ENCODE data around the gene RFX2. TPM values are rescaled to one million over a fixed set of nuclear protein-coding genes. Genes with fewer than 3 reads are reported as not detected.
A peak's percentile ranks its signal among the peaks of the same experiment; 100 is the strongest.

Gene RFX2
- total RNA-seq, 1 donor from 2014 or later = 4.2 TPM

DNA sequence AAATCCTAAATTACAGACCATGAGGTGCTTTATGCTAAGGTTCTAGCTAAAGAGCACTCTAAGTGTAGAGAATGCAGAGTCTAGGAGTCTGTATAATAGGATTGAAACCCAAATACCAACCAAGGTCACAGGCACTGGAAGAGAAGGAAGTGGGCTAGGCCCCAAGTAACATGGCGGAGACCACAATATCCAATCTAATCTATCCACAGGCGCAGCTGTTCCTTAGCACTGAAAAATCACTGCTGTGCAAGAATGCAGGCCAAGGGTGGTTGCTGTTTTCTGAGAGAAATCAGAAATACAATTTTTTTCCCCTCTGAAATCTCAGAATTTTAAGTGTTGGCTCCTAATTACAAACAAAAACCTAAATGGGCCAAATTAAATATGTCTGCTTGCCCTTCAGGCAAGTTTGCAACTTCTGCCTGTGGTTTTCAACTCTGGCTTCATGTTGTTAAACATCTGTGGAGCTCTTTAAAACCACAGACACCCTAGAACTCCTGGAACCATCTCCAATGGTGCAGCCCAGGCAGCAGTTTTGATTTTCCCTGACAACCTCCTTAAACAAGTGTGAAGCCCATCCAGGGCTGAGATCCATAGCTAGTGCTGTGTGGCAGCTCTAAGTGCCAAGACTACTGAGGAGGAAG, 138.5 kb downstream of the RFX2 start:
- no peak overlapping the region for H3K4me3 ChIP-seq (ENCODE audit: low read depth, low read length)
- no peak for TF ChIP-seq CTCF (conservative IDR thresholded peaks at IDR 0.05; ENCODE audit: low read depth, low read length)
- no peak for DNase-seq (ENCODE audit: low read depth)

DNA sequence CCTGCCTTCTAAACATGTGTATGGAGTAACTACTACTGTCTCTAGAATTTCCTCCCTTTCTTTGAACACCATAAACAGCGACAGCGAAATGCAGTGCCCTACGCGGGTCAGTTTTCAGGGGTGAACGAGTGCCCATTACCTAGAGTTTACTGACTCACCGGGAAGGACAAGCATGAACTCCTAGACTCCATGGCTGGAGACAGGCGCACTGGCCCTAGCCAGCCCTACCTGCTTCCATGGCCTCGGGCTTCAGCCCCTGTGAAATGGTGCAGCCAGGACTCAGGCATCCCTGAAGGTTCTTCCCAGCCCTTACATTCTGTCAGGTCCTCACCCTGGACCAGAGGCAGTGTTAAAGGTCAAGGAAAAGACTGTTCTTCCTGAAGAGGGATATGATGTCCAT, 140.8 kb downstream of the RFX2 start:
- DNase-seq (ENCODE audit: low read depth) = no peak
- no peak for TF ChIP-seq CTCF (conservative IDR thresholded peaks at IDR 0.05; ENCODE audit: low read depth, low read length)
- no peak overlapping the region for H3K4me3 ChIP-seq (ENCODE audit: low read depth, low read length)

DNA sequence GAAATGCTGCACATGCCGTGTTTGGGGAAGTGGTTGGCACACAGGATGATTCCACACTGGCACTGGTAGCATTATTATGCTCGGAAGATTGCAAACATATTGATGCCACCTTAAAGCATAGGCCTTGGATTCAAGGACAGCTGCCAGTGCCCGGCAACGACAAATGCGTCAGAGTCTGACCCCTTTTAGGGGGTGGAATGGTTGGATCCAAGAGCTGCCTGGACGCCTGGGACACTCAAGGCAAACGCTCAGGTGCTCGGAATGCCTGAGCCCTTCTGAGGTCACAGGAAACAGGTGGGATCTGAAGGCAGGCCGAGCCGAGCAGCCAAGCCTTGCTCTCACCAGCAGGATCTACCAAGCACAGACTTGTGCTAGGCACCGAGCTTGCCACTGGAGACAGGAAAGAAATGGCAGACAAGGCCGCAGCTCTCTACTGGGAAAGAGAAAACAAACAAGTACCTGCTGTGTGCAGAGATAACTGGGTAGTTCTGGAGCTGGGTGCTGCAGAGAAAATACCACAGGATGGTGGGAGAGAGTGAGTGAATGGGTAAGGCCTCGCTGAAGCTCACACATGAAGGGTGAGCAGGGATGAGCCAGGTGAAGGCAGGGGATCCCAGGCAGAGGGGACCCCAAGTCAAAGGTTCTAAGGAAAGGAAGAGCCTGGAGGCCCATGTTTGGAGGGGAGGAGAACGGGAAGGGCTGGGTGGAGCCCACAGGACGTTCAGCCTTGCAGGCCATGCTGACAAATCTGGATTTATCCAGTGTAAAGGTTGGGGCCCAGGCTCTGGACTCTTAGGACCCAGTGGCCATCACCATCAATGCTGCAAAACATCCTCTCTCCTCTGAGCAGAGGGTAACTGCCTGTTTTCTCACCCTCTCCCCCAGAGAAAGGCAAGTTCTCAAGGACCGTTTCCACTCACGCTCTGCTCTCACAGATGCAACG, 141.6 kb downstream of the RFX2 start:
- no peak for TF ChIP-seq CTCF (conservative IDR thresholded peaks at IDR 0.05; ENCODE audit: low read depth, low read length)

DNA sequence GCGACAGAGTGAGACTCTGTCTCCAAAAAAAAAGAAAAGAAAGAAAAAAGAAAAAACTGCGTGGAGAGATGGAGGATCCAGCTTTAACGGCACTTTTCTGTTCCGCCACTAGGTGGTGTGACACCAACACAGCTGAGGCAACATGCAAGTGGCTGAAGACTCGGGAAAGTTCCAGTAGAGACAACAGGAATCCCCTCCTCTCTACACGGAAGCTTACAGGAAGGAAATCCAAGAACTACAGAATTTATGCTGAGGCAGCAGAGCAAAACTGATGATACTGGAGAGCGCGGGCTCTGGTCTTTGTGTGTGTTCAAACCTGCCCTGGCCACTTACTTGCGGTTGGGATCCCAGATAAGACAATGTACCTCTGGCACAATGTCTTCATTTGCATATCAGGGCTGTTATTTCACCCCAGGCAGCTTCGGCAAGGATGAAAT, 142.3 kb downstream of the RFX2 start:
- DNase-seq (ENCODE audit: low read depth) = peak; percentile 51
- peak; percentile 91 for TF ChIP-seq CTCF (conservative IDR thresholded peaks at IDR 0.05; ENCODE audit: low read depth, low read length)
- no peak overlapping the region for H3K4me3 ChIP-seq (ENCODE audit: low read depth, low read length)

More for the DNA sequence above, 141.6 kb downstream of the RFX2 start:
- DNase-seq (ENCODE audit: low read depth) = no peak
- H3K4me3 ChIP-seq (ENCODE audit: low read depth, low read length) = no peak overlapping the region

DNA sequence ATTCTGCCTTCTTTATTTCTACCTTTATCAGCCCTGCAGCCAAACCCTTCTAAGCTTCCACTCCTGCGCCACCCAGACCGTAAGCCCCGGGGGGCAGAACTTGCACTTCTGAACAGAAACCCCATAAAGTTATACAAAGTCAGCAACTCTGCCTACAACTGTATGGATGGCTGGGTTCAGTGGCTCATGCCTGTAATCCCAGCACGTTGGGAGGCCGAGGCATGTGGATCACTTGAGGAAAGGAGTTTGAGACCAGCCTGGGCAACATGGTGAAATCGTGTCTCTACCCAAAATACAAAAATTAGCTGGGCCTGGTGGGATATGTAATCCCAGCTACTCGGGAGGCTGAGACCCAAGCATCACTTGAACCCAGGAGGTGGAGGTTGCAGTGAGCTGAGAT, 142.7 kb downstream of the RFX2 start:
- TF ChIP-seq CTCF (conservative IDR thresholded peaks at IDR 0.05; ENCODE audit: low read depth, low read length) = no peak
- no peak overlapping the region for H3K4me3 ChIP-seq (ENCODE audit: low read depth, low read length)
- DNase-seq (ENCODE audit: low read depth) = no peak

DNA sequence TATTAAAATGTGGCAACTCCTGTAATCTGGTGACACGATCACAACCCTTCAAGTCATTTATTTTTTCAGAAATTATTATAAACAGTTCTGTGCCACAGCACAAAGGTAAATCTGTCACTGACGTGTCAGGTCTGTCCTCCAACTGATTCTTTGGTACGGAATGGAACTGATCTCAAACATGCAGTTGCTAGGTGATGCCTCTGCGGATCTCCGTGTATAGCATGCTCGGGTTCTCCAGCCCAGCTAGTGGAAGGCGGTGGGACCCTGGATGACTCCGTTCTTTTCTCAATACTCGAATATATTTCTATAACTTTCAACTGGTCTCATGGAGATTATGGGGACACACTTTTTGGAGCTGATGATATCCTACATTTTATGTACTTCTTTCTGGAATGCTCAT, 143.4 kb downstream of the RFX2 start:
- H3K4me3 ChIP-seq (ENCODE audit: low read depth, low read length) = no peak overlapping the region
- no peak for TF ChIP-seq CTCF (conservative IDR thresholded peaks at IDR 0.05; ENCODE audit: low read depth, low read length)
- no peak for DNase-seq (ENCODE audit: low read depth)
